Motor neuron (in vitro differentiated cells): Measurements from ENCODE around the gene L3MBTL1. TPM values are rescaled to one million over a fixed set of nuclear protein-coding genes. Genes with fewer than 3 reads are reported as not detected.

Experiments
- ATAC-seq, 8 experiments: fragments of 200-7000 bp; cut with Tn5 transposase; replicated peaks in 6 of 8; 2 replicates each; pipeline ENCODE4 v1.8.0; 2021; ENCODE audit warnings: mild to moderate bottlenecking in 8 of 8, moderate library complexity in 8 of 8
- H3K27ac ChIP-seq, 2 donors: fragments of 250-450 bp; sonication (Bioruptor Pico); 2 replicates each; pipeline ENCODE4 v1.9.0; 2021; ENCODE audit warnings: antibody characterized with exemption in 2 of 2, mild to moderate bottlenecking in 2 of 2, moderate library complexity in 1 of 2
- H3K4me1 ChIP-seq, 2 donors: fragments of 250-450 bp; sonication (Bioruptor Pico); replicated peaks in 1 of 2; 2 replicates each; pipeline ENCODE4 v1.6.1; 2021; ENCODE audit warnings: antibody characterized with exemption in 2 of 2, mild to moderate bottlenecking in 2 of 2, moderate library complexity in 1 of 2
- H3K4me3 ChIP-seq, 5 donors: fragments of 250-450 bp; sonication (Bioruptor Pico); 2 replicates each; pipeline ENCODE4 v1.9.0; 2021; ENCODE audit warnings: antibody characterized with exemption in 5 of 5, mild to moderate bottlenecking in 5 of 5, moderate library complexity in 4 of 5
- WGBS, 10 experiments: fragments of 450-650 bp; shearing (Covaris generic); methylation state at CpG; one replicate each; pipeline ENCODE4 v1.0.0; 2022; 5-methylcytosine and 5-hydroxymethylcytosine counted together
- in situ Hi-C, 9 experiments: fragments of 400-800 bp; cut with MboI; loops; one replicate each; pipeline ENCODE4 v1.15.0; 2021; ENCODE audit warnings: low sequenced_read_pairs in 9 of 9, low pct_unique_long_range_greater_than_20kb in 2 of 9; ENCODE audit not compliant: unreplicated experiment in 9 of 9
- total RNA-seq, 8 experiments: library from RNA; unstranded; fragments of 300-600 nt; gene quantifications; 2 replicates each; pipeline versions ENCODE4 v1.2.3 to v1.2.4, GENCODE V29; 2022

L3MBTL1 gene
- total RNA-seq, 8 experiments from 2014 or later, result 0.81 to 14.9 (median 12.2) TPM

GRCh38 chr20:43513372-43513930 is 6.0 kb downstream of the L3MBTL1 start:
- peak overlapping the region; percentile 45 to 70 (median 48) for H3K4me3 ChIP-seq
- in situ Hi-C loops, result no loop called here
- ATAC-seq, result no peak
- H3K27ac ChIP-seq, result peak overlapping the region; percentile 35 to 67
- H3K4me1 ChIP-seq, result peaks cover 0 to 4% of the 10 kb centered on the region in 2 donors
- 41 to 66% (median 50%) methylated on average over 2 to 7 of the region's 10 CpGs; no CpG with 5 or more reads in 5 of the 10 experiments for WGBS, 10 experiments

- Histone ChIP-seq H3K4me3 (peak overlapping the region; percentile 48 to 78 (median 50)), H3K4me1 (peaks cover 0 to 4% of the 10 kb centered on the region in 2 donors), H3K27ac (peak overlapping the region; percentile 73 to 89)
- in situ Hi-C loops, result no loop called here
- ATAC-seq, result peak; percentile 84 to 95 (median 89)
- WGBS, 10 experiments, result 20 to 71% (median 52%) methylated on average over 1 to 9 of the region's 39 CpGs; no CpG with 5 or more reads in 7 of the 10 experiments
Measured at GRCh38 chr20:43513931-43514647, 6.6 kb downstream of the L3MBTL1 start.

- peak overlapping the region; percentile 73 to 89 for H3K27ac ChIP-seq
- ATAC-seq, result peak in 6 of 8 experiments; percentile 24 to 32 (median 28)
- H3K4me1 ChIP-seq, result peaks cover 0 to 4% of the 10 kb centered on the region in 2 donors
- H3K4me3 ChIP-seq, result peak overlapping the region; percentile 47 to 78 (median 50)
- in situ Hi-C loops, result no loop called here
- 63% methylated on average over 7 of the region's 27 CpGs; no CpG with 5 or more reads in 9 of the 10 experiments for WGBS, 10 experiments
Measured at GRCh38 chr20:43514648-43514999, 7.1 kb downstream of the L3MBTL1 start.

- in situ Hi-C loops, result no loop called here
- Histone ChIP-seq H3K4me3 (peak overlapping the region; percentile 47 to 78 (median 50)), H3K27ac (no peak overlapping the region), H3K4me1 (peaks cover 0 to 4% of the 10 kb centered on the region in 2 donors)
- no peak for ATAC-seq
- WGBS, 10 experiments, result 34 to 100% (median 62%) methylated on average over 1 to 2 of the region's 2 CpGs; no CpG with 5 or more reads in 4 of the 10 experiments
Measured at GRCh38 chr20:43515628-43516027, 8.1 kb downstream of the L3MBTL1 start.

DNA sequence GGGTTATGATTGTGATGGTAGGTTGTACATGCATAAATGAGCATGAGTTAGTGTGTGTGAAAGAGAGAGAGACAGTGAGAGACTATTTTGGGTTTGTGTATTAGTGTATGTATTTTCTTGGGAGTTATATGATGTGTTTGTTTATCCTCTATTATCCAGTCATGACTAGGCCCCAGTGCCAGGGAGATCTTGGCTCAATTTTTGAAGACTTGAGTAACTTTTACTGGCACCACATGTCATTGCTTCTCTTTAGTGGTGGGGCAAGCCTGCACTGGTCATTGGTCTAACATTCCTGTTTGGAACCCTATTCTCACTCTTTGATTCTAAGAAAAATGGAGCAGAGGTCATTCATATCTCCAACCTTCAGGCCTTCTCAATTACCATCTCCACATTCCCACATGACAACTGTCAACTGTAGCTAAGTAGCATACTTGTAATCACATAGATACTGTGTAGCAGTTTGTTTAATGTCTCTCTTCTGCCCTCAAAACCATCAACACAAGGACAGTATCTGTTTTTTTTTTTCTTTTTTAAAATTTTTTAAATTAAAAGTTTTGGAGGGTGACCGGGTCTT is 8.8 kb downstream of the L3MBTL1 start:
- no peak overlapping the region for H3K4me3 ChIP-seq
- peaks cover 0 to 4% of the 10 kb centered on the region in 2 donors for H3K4me1 ChIP-seq
- H3K27ac ChIP-seq, result no peak overlapping the region
- 25 to 100% (median 86%) methylated on average over 1 of the region's 1 CpG; no CpG with 5 or more reads in 5 of the 10 experiments for WGBS, 10 experiments
- in situ Hi-C loops, result no loop called here
- no peak for ATAC-seq

GRCh38 chr20:43520074-43520630 is 12.7 kb downstream of the L3MBTL1 start:
- 80 to 100% (median 100%) methylated on average over 1 of the region's 1 CpG; no CpG with 5 or more reads in 3 of the 10 experiments for WGBS, 10 experiments
- ATAC-seq, result no peak
- in situ Hi-C loops, result no loop called here
- Histone ChIP-seq H3K4me1 (peaks cover 0 to 4% of the 10 kb centered on the region in 2 donors), H3K4me3 (no peak overlapping the region), H3K27ac (no peak overlapping the region)

- Histone ChIP-seq H3K4me3 (no peak overlapping the region), H3K27ac (no peak overlapping the region), H3K4me1 (no peaks in the 10 kb centered on the region)
- WGBS, 10 experiments, result 4 to 98% (median 78%) methylated on average over 1 to 5 of the region's 5 CpGs; no CpG with 5 or more reads in 1 of the 10 experiments
- in situ Hi-C loops, result loop anchor here in 4 of 9 experiments (25.0 kb wide), 1 partner anchor 562 kb away; no protein-coding TSS in a partner anchor
- ATAC-seq, result no peak
Measured at GRCh38 chr20:43525021-43525420, 17.5 kb downstream of the L3MBTL1 start.

DNA sequence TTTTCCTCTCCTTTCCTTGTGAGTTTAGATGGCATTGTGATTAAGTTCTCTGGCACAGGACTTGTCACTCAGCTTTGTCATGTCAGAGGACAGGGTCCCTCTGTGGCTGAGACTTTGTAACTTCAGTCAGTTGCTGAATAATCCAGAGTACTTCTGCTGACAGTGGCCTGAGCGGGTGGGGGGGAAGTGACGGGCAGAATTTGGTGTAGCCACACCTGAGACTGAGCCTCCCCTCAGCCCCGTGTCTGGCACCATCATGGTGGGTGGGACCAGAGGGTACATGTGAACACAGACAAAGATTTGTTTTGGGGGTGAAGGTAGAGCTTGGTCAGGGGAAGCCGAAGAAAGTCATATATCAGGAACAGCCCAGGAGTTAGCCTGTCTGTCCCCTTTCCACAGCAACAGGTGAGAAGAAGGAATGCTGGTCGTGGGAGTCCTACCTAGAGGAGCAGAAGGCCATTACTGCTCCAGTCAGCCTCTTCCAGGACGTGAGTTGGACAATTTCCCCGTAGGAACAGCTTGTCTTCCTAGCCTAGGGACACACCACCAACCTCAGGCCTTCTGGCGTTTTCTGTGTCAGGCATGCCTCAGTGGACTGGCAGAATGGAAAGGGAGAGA is 20.9 kb downstream of the L3MBTL1 start:
- in situ Hi-C loops, result loop anchor here in 4 of 9 experiments (25.0 kb wide), 1 partner anchor 559 kb away; no protein-coding TSS in a partner anchor
- H3K4me1 ChIP-seq, result no peaks in the 10 kb centered on the region
- H3K4me3 ChIP-seq, result no peak overlapping the region
- no peak overlapping the region for H3K27ac ChIP-seq
- no peak for ATAC-seq
- 21 to 89% (median 65%) methylated on average over 2 to 5 of the region's 8 CpGs; no CpG with 5 or more reads in 5 of the 10 experiments for WGBS, 10 experiments

DNA sequence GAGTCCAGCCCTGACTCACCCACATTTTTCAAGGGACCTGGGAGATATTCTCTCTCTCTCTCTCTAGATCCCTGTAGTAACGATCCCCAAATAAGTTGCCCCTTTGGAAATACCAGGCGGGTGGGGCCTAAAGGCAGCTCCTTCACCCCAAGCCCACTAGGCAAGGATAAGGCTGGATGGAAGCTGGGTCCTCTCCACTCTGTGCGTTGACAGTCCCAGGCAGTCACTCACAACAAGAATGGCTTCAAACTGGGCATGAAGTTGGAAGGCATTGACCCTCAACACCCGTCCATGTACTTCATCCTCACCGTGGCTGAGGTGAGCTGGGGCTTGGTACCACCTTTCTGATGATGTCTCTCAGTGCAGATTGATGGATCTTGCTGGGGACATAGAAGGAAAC is 21.6 kb downstream of the L3MBTL1 start:
- no peak overlapping the region for H3K4me3 ChIP-seq
- H3K4me1 ChIP-seq, result no peaks in the 10 kb centered on the region
- 30 to 100% (median 71%) methylated on average over 1 to 5 of the region's 5 CpGs; no CpG with 5 or more reads in 4 of the 10 experiments for WGBS, 10 experiments
- ATAC-seq, result no peak
- in situ Hi-C loops, result loop anchor here in 4 of 9 experiments (25.0 kb wide), 1 partner anchor 558 kb away; no protein-coding TSS in a partner anchor
- no peak overlapping the region for H3K27ac ChIP-seq

GRCh38 chr20:43529457-43530153 is 22.1 kb downstream of the L3MBTL1 start:
- WGBS, 10 experiments, result 60 to 100% (median 83%) methylated on average over 1 to 2 of the region's 3 CpGs; no CpG with 5 or more reads in 4 of the 10 experiments
- Histone ChIP-seq H3K27ac (no peak overlapping the region), H3K4me3 (no peak overlapping the region), H3K4me1 (no peaks in the 10 kb centered on the region)
- in situ Hi-C loops, result loop anchor here in 4 of 9 experiments (25.0 kb wide), 1 partner anchor 558 kb away; no protein-coding TSS in a partner anchor
- ATAC-seq, result no peak

- no peaks in the 10 kb centered on the region for H3K4me1 ChIP-seq
- H3K27ac ChIP-seq, result no peak overlapping the region
- ATAC-seq, result peak in 3 of 8 experiments; percentile 18 to 74 (median 53)
- H3K4me3 ChIP-seq, result no peak overlapping the region
- 17 to 100% (median 80%) methylated on average over 1 to 6 of the region's 14 CpGs; no CpG with 5 or more reads in 1 of the 10 experiments for WGBS, 10 experiments
- in situ Hi-C loops, result loop anchor here in 4 of 9 experiments (25.0 kb wide), 1 partner anchor 557 kb away; no protein-coding TSS in a partner anchor
Measured at GRCh38 chr20:43530321-43531090, 23.0 kb downstream of the L3MBTL1 start.
